Fibroblast of the aortic adventitia (primary cell): Measurements from ENCODE around the gene ABCA4. TPM values are rescaled to one million over a fixed set of nuclear protein-coding genes. Genes with fewer than 3 reads are reported as not detected.

Experiments used
- DNase-seq: peaks from one replicate; pipeline ENCODE4 v3.0.0-alpha.2; 2010; ENCODE audit warnings: low read depth
- H3K4me3 ChIP-seq: 2 replicates; pipeline ENCODE4 v1.5.1; 2011; ENCODE audit warnings: low read depth, mild to moderate bottlenecking, control low read depth, low read length, moderate library complexity
- total RNA-seq: library from RNA; depleted of rRNA; stranded (reverse); fragments of >200 nt; gene quantifications from 2 replicates; pipeline ENCODE4 v1.2.3, GENCODE V29; 2012; ENCODE audit warnings: low replicate concordance
- TF ChIP-seq, protein P1 (sequence below): IDR thresholded peaks from 2 replicates; pipeline ENCODE4 v1.5.1; 2011; ENCODE audit warnings: mild to moderate bottlenecking, low read length, control low read depth, inconsistent platforms; ENCODE audit not compliant: insufficient read depth

ABCA4 gene
- total RNA-seq, 1 donor, result 0.09 TPM

DNA sequence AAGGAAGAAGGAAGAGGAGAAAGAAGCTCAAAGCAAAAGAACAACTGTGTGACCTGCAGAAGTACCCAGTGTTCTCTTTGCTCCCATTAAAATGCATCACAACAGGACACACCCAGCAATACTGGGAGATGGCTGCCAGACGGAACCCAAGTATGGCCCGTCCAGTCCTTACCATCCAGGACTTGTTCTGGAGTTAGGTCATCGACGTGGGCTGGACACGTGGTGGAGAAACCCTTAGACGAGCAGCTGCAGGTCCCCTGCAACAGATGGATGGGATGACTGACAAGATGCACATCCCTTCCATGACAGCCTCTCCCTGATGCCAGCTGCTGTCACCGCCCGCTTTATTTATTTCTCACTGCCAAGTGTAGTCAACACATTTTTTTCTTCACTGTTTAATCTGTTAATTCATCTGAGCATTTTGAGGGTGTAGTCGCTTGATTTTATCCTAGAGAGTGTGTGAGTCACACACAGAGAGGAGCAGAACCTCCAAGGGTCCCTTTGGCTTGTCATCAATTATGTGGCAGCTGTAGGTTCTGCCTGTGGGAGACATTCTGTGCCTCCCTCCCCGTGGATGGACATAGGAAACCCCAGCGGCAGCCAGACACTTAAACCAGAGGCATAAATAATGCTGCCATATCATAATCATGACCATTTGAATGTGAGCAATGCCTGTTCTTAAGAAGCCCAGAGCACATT, 80.9 kb downstream of the ABCA4 start:
- H3K4me3 ChIP-seq, result no peak overlapping the region
- TF ChIP-seq, protein P1, sequence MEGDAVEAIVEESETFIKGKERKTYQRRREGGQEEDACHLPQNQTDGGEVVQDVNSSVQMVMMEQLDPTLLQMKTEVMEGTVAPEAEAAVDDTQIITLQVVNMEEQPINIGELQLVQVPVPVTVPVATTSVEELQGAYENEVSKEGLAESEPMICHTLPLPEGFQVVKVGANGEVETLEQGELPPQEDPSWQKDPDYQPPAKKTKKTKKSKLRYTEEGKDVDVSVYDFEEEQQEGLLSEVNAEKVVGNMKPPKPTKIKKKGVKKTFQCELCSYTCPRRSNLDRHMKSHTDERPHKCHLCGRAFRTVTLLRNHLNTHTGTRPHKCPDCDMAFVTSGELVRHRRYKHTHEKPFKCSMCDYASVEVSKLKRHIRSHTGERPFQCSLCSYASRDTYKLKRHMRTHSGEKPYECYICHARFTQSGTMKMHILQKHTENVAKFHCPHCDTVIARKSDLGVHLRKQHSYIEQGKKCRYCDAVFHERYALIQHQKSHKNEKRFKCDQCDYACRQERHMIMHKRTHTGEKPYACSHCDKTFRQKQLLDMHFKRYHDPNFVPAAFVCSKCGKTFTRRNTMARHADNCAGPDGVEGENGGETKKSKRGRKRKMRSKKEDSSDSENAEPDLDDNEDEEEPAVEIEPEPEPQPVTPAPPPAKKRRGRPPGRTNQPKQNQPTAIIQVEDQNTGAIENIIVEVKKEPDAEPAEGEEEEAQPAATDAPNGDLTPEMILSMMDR, result no peak
- DNase-seq, result peak; percentile 75

DNA sequence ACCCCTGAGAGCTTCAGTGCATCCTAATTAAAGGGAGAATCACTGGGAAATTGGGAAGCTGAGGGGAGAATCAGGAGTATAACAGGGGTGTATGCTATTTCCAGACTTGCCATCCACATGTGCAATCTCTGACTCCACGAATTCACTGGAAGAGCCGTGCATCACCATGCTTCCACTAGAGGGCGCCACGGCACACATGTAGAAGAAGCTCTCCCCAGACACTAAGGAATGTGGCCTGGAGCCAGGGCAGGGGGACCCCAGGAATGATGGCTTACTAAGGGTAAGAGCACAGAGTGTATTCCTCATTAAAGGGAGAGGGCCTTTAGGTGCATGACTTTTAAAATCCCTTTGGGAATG, 81.5 kb downstream of the ABCA4 start:
- DNase-seq, result peak; percentile 71
- TF ChIP-seq, protein P1, result peak; percentile 78
- no peak overlapping the region for H3K4me3 ChIP-seq

DNA sequence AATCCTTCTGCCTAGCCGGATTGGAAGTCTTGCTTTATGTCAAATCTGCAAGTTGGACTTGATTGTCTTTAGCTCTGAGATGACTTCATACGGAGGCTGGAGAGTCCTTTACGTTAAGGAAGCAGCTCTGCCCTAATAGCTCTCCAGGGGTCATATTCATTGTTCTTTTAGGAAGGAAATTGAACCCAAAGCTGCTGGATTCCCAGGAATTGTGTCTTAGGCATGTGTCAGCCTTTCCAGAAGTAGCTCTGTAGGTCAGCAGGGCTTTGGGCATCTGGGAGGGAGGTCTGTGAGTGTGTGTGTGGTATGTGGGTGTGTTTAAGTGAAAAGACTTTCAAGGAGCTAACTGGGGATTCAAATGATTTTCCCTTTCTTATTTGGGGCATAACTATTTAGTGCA, 82.4 kb downstream of the ABCA4 start:
- TF ChIP-seq, protein P1, result no peak
- no peak overlapping the region for H3K4me3 ChIP-seq
- peak; percentile 64 for DNase-seq

DNA sequence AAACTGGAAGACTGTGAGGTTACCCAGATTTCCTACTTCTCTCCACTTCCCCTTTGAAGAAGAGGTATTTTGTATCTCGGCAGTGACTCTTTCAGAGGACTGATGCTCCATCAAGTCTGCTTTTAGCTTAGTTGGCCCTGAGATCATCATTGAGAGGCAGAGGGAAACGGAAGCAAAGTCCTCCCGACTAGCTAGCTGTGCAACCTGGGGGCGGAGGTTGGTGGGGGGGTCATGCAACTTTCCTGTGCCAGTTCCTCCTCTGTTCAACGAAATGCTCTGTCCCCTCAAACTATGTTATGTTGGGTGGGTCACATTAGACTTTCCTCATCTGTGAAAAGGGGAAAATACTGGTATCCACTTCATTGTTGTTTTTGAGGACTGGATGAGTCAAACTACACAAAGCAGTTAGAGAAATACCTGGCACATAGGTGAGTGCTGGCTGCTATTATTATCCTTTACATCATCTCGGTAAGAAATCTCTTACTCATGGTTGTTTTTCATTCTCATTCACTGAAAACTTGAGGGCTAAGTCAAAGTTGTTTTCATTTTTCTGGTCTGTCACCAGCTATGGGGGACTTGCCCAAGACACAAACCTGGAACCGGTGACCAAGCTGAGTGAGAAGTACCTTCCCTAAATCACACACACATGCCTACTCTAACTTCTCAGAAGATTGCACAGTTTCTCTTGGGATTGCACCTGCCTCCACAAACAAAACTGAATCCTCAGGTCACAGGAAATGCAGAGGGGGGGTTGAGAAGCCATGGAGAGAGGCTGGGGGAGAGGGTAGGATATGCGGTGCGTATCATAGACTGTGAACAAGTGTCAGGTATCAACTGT, 83.3 kb downstream of the ABCA4 start:
- TF ChIP-seq, protein P1, result no peak
- no peak overlapping the region for H3K4me3 ChIP-seq
- no peak for DNase-seq

DNA sequence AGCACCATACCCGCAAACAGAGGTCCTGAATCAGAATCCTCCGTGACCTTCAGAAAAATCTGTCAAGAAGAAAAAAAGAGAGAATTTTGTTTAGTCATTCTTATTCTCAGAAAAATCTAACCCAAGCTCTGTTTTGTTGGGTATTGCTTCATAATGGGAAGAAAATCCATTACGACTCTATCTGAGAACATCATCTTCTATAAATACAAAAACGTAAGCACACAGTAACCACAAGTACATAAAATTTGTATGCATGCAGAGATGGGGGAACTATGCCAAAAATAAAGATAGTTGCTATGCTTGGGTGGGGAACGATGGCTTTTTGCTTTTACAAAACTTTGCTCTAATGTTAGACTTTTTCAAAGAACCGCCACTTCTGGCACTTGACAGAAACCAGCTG, 84.2 kb downstream of the ABCA4 start:
- TF ChIP-seq, protein P1, result no peak
- H3K4me3 ChIP-seq, result no peak overlapping the region
- peak; percentile 98 for DNase-seq

DNA sequence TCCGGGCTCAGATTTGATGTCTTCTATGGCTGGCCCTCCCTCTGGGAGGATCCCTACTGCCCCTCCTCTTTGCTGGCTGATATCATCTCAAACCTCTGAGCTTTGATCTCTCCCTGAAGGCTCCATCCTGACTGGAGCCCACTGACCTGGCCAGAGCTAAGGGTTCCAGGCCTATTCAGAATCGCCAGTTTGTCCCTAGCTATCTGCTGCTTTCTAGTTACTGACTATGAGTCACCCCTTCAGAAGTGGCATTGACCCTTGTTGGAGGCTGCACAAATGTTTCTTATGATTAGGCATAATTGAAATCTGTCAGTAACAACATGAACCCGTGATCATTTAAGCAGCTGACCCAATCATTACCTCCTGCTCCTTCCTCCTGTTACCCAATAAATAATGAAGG, 87.1 kb downstream of the ABCA4 start:
- H3K4me3 ChIP-seq, result no peak overlapping the region
- TF ChIP-seq, protein P1, result no peak
- no peak for DNase-seq

DNA sequence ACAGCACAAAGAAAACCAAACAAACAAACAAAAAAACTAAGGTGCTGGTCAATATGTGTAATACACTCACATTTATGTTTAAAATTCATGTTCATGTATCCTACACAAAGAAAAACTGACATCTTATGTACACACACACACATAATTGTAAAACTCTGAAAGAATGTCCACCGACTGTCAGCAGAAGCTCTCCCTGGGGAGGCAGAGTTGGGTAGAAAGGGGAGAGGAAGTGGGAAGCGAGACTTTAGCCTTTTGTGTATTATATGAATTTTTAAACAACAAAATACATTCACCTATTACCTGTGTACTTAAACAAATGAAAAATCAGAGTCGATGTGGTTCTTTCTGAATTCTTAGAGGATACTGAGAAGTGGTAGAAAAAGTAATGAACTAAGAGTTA, 88.3 kb downstream of the ABCA4 start:
- DNase-seq, result no peak
- TF ChIP-seq, protein P1, result no peak
- no peak overlapping the region for H3K4me3 ChIP-seq
